ENCODE data around the gene RXRG. TPM values are rescaled to one million over a fixed set of nuclear protein-coding genes. Genes with fewer than 3 reads are reported as not detected.

RXRG gene
- total and polyA plus RNA-seq, 2 experiments from 2014 or later, result 0.07 to 1.5 TPM

GRCh38 chr1:165354739-165355138, 90.2 kb downstream of the RXRG start:
- Histone ChIP-seq H3K36me3 (replicated peaks; ENCODE audit: insufficient read depth, low read depth) (no peaks in the 10 kb centered on the region), H3K4me1 (ENCODE audit: insufficient read depth) (peaks cover 25% of the 10 kb centered on the region), H3K79me2 (no peaks in the 10 kb centered on the region), H3K27ac (no peak overlapping the region), H3K4me3 (no peak overlapping the region), H3K9me2 (replicated peaks; ENCODE audit: insufficient read depth) (no peaks in the 10 kb centered on the region), H4K20me1 (ENCODE audit: insufficient read depth, poor library complexity, severe bottlenecking) (no peaks in the 10 kb centered on the region), H3K27me3 (peaks cover 98% of the 10 kb centered on the region), H2AFZ (no peak overlapping the region), H3K9me3 (ENCODE audit: low read depth) (no peaks in the 10 kb centered on the region), H3K4me2 (peak overlapping the region; percentile 90)
- TF ChIP-seq EZH2 (IDR thresholded peaks at IDR 0.05; ENCODE audit: borderline replicate concordance) (peak; percentile 71), CTCF (IDR thresholded peaks at IDR 0.05; ENCODE audit: poor library complexity) (no peak), EZH2phosphoT487 (IDR thresholded peaks at IDR 0.05; ENCODE audit: low read depth, severe bottlenecking, unreplicated experiment) (no peak)
- WGBS (ENCODE audit: low lambda C conversion rate, missing lambda C conversion rate), result 2% methylated on average over 22 of the region's 22 CpGs
- DNase-seq (ENCODE audit: low spot score), result no peak

- H3K79me2 ChIP-seq, result no peaks in the 10 kb centered on the region
- no peak overlapping the region for H3K4me3 ChIP-seq
- H3K36me3 ChIP-seq (replicated peaks; ENCODE audit: insufficient read depth, low read depth), result no peaks in the 10 kb centered on the region
- peaks cover 100% of the 10 kb centered on the region for H3K27me3 ChIP-seq
- DNase-seq (ENCODE audit: low spot score), result no peak
- TF ChIP-seq CTCF (IDR thresholded peaks at IDR 0.05; ENCODE audit: poor library complexity), result no peak
- peak; percentile 92 for TF ChIP-seq EZH2phosphoT487 (IDR thresholded peaks at IDR 0.05; ENCODE audit: low read depth, severe bottlenecking, unreplicated experiment)
- peak; percentile 98 for TF ChIP-seq EZH2 (IDR thresholded peaks at IDR 0.05; ENCODE audit: borderline replicate concordance)
- WGBS (ENCODE audit: low lambda C conversion rate, missing lambda C conversion rate), result 4% methylated on average over 52 of the region's 52 CpGs
- peaks cover 25% of the 10 kb centered on the region for H3K4me1 ChIP-seq (ENCODE audit: insufficient read depth)
- peak overlapping the region; percentile 90 for H3K4me2 ChIP-seq
- no peak overlapping the region for H2AFZ ChIP-seq
- H3K9me2 ChIP-seq (replicated peaks; ENCODE audit: insufficient read depth), result no peaks in the 10 kb centered on the region
- H3K9me3 ChIP-seq (ENCODE audit: low read depth), result no peaks in the 10 kb centered on the region
- H3K27ac ChIP-seq, result no peak overlapping the region
- no peaks in the 10 kb centered on the region for H4K20me1 ChIP-seq (ENCODE audit: insufficient read depth, poor library complexity, severe bottlenecking)
Observed at GRCh38 chr1:165353731-165354671, 90.9 kb downstream of the RXRG start.

- Histone ChIP-seq H3K27ac (no peak overlapping the region), H3K9me2 (replicated peaks; ENCODE audit: insufficient read depth) (no peaks in the 10 kb centered on the region), H3K4me3 (peak overlapping the region; percentile 16), H3K4me2 (peak overlapping the region; percentile 77), H3K9me3 (ENCODE audit: low read depth) (no peaks in the 10 kb centered on the region), H3K4me1 (ENCODE audit: insufficient read depth) (peaks cover 25% of the 10 kb centered on the region), H4K20me1 (ENCODE audit: insufficient read depth, poor library complexity, severe bottlenecking) (no peaks in the 10 kb centered on the region), H3K36me3 (replicated peaks; ENCODE audit: insufficient read depth, low read depth) (no peaks in the 10 kb centered on the region), H3K79me2 (no peaks in the 10 kb centered on the region), H2AFZ (no peak overlapping the region), H3K27me3 (peaks cover 100% of the 10 kb centered on the region)
- WGBS (ENCODE audit: low lambda C conversion rate, missing lambda C conversion rate), result 2% methylated on average over 59 of the region's 59 CpGs
- TF ChIP-seq EZH2phosphoT487 (IDR thresholded peaks at IDR 0.05; ENCODE audit: low read depth, severe bottlenecking, unreplicated experiment) (peak; percentile 19), CTCF (IDR thresholded peaks at IDR 0.05; ENCODE audit: poor library complexity) (no peak), EZH2 (IDR thresholded peaks at IDR 0.05; ENCODE audit: borderline replicate concordance) (peak; percentile 5)
- DNase-seq (ENCODE audit: low spot score), result peak; percentile 48
Observed at GRCh38 chr1:165352442-165353293, 92.3 kb downstream of the RXRG start.

Measured in hepatocyte (in vitro differentiated cells).